HT-29 (cell line): ENCODE measurements around the gene PRUNE1. TPM values are rescaled to one million over a fixed set of nuclear protein-coding genes. Genes with fewer than 3 reads are reported as not detected.
A peak's percentile ranks its signal among the peaks of the same experiment; 100 is the strongest.

Experiments
- DNase-seq: peaks from one replicate; pipeline ENCODE4 v3.0.0-alpha.2; 2015; ENCODE audit warnings: low spot score
- total RNA-seq: library from RNA; depleted of rRNA; stranded (reverse); fragments of >200 nt; shearing (Covaris generic); gene quantifications from 2 replicates; pipeline ENCODE4 v1.2.3, GENCODE V29; 2014

The PRUNE1 gene
- total RNA-seq, 1 experiment from 2014 or later, result 9.3 TPM

GRCh38 chr1:150976879-150977694, 31.2 kb upstream of the PRUNE1 start:
- peak; percentile 96 for DNase-seq

DNA sequence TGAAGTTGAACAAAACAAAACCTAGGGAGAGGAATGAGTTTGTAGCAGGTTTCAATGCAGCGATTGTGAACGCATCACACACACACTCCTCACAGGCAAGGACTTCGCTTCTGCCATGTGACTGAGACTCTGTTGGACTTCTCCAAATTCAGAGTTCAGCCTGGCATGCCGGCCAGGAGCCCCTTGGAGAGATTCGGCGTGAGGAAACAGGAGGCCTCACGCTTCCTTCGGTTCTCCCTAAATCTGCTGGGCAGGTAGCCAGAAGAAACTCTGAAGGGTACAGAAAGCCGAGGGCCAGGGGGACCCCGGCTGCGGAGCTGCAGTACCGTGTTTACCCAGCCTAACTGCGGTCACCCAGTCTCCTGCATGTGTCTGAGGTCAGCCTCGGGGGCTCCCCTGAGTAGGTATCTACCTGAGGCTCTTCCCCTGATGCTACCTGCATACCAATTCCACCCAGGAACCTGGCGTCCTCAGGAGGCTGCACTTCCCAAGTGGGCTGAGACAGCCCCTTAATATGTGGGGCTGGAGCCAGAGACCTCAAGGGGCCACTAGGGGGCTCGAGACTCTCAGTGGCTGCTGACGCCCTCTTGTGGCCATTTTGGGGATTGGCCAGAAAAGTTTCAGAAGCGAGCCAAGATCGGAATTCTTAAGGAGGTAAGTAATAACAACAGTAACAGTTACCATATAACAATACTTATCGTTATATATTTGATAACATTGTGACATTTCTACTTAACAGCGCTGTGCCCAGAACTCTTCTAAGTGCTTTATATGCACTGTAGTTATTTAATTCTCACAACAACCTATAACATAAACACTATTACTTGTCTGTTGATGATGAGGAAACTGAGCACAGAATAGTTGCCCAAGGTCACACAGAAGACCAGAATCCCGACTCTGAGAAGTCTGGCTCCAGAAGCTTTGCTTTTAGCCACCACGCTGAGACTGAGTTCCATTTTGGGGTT, 28.9 kb upstream of the PRUNE1 start:
- peak; percentile 98 for DNase-seq

GRCh38 chr1:150981177-150981804, 27.0 kb upstream of the PRUNE1 start:
- peak; percentile 77 for DNase-seq

GRCh38 chr1:150981805-150982712, 26.2 kb upstream of the PRUNE1 start, which contains the start of gene ANXA9:
TSS of gene ANXA9 (plus strand) at chr1:150982292. CDS start at chr1:150983106, 814 bp downstream.
- DNase-seq, result peak; percentile 83

- no peak for DNase-seq
These were observed 22.9 kb upstream of the PRUNE1 start for GRCh38 chr1:150985179-150985825.

DNA sequence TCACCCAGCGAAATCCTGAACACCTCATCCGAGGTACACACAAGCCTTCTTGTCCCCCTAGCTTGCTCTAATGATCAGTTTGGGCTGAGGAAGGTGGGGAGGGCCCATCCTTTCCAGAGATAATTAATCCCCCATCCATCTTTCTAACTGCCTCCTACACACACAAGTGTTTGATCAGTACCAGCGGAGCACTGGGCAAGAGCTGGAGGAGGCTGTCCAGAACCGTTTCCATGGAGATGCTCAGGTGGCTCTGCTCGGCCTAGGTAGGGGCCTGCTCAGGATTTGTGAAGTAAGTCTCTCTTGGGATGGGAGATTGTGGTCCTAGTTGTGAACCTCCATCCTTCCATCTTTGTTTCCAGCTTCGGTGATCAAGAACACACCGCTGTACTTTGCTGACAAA, 20.3 kb upstream of the PRUNE1 start:
- DNase-seq, result no peak

DNA sequence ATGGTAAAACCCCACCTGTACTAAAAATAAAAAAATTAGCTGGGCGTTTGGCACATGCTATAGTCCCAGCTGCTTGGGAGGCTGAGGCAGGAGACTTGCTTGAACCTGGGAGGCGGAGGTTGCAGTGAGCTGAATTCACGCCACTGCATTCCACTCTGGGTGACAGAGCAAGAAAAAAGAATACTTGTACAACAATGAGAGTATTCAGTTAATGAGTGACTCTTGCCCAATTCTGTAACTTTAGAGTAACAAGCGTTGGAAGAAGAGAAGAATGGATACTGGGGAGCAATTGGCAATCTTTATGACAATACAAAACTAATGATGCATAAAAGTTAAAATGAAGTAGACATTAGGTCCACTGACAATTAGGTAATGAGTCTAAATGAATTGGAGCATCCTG, 15.6 kb upstream of the PRUNE1 start:
- DNase-seq, result no peak

GRCh38 chr1:150994248-150994647, 14.0 kb upstream of the PRUNE1 start:
- no peak for DNase-seq

DNA sequence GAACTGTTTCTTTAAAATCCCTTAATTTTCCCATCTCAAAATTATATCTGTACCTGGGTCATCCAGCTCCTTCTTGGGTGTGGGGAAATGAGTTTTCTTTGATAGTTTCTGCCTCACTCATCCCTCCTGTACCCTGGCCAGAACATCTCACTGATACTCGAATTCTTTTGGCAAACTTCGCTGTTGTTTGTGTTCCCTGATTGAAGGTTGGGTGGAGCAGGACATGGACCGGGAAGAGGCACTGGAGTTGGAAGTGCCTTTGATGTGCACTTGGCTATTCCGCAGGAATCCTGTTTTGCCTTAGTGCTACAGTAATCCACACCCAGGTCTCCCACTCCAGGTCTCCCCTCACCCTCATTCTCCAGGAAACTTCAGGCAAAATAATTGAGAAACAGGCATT, 12.8 kb upstream of the PRUNE1 start:
- DNase-seq, result no peak

DNA sequence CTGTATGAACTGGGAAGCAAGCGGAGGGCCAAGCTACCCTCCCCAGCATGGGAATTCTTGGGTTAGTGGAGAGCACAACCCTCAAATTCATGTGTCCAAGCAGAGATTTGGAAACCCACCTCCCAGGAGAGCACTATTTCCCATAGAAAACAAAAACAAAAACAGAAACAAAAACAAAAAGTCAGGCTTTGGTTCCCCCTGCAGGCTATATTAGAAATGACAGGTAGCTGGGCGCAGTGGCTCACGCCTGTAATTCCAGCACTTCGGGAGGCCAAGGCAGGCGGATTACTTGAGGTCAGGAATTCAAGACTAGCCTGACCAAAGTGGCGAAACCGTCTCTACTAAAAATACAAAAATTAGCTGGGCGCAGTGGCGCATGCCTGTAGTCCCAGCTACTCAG, 12.4 kb upstream of the PRUNE1 start:
- peak; percentile 64 for DNase-seq

DNA sequence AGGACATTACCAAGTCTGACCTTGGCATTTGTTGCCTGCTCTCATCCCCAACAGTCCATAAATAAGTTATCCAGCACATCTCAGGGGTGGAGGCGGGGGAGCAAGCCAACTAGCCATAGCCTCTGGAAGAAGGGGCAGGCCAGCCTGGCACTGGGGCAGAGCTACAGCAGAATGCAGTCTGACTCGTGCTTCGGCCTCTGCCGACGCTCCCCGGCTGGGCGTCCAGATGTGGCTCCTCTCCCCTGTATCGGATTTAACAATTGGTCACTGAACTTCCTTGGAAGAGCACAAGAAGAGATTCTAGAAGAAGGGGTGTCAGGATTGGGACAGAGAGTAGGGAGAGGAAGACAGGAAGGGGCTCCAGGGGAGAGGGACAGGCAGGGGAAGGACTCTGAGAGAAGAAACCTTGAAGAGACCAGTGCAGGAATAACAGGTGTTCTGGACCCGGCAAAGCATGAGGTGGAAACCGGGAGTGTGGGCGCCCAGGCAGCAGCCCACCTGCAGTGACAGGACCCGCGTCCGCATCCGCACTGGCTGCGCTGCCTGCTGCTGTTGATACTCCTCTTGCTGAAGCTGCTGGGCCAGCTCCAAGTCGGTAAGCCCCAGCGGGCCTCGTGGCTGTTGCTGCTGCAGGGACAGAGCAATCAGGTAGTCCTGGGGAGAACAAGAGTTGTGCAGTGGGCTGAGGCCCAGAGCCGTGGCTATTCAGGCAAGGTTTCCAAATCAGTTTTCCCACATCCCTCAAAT, 10.9 kb upstream of the PRUNE1 start:
- DNase-seq, result no peak

- DNase-seq, result no peak
These were observed 10.3 kb upstream of the PRUNE1 start for GRCh38 chr1:150997949-150998348.

DNA sequence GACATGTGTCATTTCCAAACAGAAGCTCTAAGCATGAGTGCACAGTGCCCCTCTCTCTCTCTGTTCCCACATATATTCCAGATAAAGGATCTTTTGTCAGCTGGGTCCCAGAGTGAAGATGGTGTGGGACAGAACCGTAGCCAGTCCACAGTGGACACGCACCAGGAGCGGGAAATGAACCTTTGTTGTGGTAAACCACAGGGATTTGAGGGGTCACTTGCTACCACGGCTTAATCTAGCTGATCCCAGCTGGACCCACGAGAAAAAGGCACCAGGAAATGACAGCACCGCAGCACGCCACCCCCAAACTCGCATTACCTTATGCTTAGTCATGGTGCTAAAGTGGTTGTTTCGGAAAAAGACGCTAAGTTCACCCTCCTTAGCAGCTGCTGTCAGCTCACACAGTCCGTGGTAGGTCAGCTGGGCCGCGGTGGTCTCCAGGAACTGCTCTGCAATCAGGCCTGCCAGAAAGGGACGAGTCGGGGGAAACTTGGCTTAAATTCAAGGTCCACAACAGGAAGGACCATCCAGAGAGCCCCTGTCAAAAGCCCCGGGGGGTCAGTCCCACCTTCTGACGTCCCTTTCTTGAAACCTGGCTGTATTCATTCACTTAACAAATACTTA, 9.1 kb upstream of the PRUNE1 start:
- no peak for DNase-seq

DNA sequence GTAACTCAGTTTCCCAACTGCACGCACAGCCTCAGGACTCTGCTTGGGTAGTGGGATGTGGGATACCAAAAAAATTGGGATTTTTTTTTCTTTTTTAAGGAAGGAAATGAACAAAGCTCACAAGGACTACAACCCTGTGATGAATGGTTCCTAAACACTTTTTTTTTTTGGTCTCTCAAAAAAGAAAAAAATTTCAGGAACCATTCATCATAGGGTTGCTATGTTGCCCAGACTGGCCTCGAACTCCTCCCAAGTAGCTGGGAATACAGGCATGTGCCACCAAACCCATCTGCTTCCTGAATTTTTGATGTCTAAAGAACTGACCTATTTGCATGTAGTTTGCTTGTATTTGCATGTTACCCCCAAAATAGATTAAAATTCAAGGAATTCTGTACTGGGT, 8.3 kb upstream of the PRUNE1 start:
- no peak for DNase-seq

GRCh38 chr1:151000408-151000807, 7.8 kb upstream of the PRUNE1 start:
- no peak for DNase-seq

DNA sequence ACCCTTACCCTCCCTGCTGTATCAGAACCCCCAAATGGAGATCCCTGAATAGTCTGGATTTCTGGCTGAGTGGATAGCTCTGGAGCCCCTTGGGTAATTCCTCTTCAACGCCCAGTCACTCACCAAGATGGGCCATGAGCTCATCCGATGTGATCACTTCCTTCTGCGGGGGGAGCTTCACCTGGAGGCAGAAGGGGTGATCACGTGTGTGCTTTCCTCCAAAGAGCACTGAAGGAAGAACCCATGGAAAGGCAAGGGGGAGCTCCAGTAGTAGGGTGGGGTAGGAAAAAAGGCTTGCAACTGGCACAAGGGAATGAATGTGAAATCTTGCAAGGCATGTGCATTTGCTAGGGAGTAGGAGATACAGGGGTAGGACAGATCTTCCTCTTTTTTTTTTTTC, 6.6 kb upstream of the PRUNE1 start:
- DNase-seq, result no peak

- DNase-seq, result no peak
These were observed 6.2 kb upstream of the PRUNE1 start for GRCh38 chr1:151002051-151002450.

DNA sequence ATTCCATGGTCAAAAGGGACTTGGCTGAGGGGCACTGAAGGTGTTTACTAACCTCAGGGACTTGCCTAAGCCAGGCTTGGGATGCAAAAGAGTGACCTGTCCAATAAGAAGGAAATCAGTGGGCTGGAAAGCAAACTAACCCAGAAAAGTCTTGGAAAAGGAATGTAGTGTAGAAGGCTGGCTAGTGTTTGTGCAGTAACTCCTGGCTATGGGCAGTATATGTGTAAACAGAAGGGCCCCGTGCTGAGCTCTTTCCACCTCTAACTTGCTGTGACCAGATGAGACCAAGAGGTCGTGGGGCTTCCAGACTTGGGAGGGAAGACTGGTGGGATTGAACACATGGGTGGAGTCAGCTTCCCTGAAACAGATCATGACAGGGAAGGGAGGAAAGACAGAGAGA, 5.6 kb upstream of the PRUNE1 start:
- DNase-seq, result no peak

- DNase-seq, result no peak
These were observed 5.1 kb upstream of the PRUNE1 start for GRCh38 chr1:151003180-151003579.
